WERI-Rb-1 (cell line): ENCODE measurements around the gene LTA4H.

Experiments
- DNase-seq: peaks from one replicate; pipeline ENCODE4 v3.0.0-alpha.2; 2020
- H3K27ac ChIP-seq: fragments of 250-450 bp; sonication (Bioruptor Pico); 2 replicates; pipeline ENCODE4 v1.5.1; 2020; ENCODE audit warnings: mild to moderate bottlenecking, moderate library complexity
- H3K27me3 ChIP-seq: fragments of 250-450 bp; sonication (Bioruptor Pico); 2 replicates; pipeline ENCODE4 v1.5.1; 2021; ENCODE audit warnings: mild to moderate bottlenecking, low read depth, moderate library complexity; ENCODE audit not compliant: insufficient read depth, severe bottlenecking
- H3K36me3 ChIP-seq: fragments of 250-450 bp; sonication (Bioruptor Pico); 2 replicates; pipeline ENCODE4 v1.5.1; 2020; ENCODE audit warnings: mild to moderate bottlenecking, moderate library complexity
- H3K4me3 ChIP-seq: 2 replicates; pipeline ENCODE4 v1.5.1; 2011; ENCODE audit warnings: low read depth, mild to moderate bottlenecking, control low read depth, low read length
- H3K9me3 ChIP-seq: fragments of 250-450 bp; sonication (Bioruptor Pico); 2 replicates; pipeline ENCODE4 v1.5.1; 2021; ENCODE audit warnings: mild to moderate bottlenecking, moderate library complexity; ENCODE audit not compliant: severe bottlenecking
- TF ChIP-seq, protein P1 (sequence below): IDR thresholded peaks from 2 replicates; pipeline ENCODE4 v1.5.1; 2011; ENCODE audit warnings: low read depth, mild to moderate bottlenecking, control low read depth, inconsistent platforms, low read length

Gene LTA4H

DNA sequence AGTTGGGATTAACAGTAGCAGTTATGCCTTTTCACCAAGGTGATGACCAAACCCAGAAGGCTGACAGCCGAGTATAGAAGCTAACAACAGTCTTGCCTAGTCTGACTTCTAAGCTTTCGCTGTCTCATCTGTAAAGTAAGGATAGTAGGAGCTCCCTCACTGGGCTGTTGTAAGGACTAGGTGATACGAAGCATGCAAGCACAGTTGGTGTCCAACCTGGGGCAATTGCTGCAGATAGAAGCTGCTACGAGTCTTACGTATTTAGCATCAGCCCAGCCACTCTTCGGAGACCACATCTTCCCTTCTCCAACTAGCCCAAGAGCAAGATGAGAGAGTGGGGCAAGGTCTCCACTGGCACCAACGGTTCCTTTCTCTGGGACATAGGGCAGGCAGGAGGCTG, 45.3 kb downstream of the LTA4H start:
- Histone ChIP-seq H3K9me3 (no peaks in the 10 kb centered on the region), H3K27ac (no peak overlapping the region), H3K27me3 (no peaks in the 10 kb centered on the region), H3K36me3 (no peaks in the 10 kb centered on the region), H3K4me3 (no peak overlapping the region)
- DNase-seq: no peak
- TF ChIP-seq, protein P1, sequence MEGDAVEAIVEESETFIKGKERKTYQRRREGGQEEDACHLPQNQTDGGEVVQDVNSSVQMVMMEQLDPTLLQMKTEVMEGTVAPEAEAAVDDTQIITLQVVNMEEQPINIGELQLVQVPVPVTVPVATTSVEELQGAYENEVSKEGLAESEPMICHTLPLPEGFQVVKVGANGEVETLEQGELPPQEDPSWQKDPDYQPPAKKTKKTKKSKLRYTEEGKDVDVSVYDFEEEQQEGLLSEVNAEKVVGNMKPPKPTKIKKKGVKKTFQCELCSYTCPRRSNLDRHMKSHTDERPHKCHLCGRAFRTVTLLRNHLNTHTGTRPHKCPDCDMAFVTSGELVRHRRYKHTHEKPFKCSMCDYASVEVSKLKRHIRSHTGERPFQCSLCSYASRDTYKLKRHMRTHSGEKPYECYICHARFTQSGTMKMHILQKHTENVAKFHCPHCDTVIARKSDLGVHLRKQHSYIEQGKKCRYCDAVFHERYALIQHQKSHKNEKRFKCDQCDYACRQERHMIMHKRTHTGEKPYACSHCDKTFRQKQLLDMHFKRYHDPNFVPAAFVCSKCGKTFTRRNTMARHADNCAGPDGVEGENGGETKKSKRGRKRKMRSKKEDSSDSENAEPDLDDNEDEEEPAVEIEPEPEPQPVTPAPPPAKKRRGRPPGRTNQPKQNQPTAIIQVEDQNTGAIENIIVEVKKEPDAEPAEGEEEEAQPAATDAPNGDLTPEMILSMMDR: no peak

DNA sequence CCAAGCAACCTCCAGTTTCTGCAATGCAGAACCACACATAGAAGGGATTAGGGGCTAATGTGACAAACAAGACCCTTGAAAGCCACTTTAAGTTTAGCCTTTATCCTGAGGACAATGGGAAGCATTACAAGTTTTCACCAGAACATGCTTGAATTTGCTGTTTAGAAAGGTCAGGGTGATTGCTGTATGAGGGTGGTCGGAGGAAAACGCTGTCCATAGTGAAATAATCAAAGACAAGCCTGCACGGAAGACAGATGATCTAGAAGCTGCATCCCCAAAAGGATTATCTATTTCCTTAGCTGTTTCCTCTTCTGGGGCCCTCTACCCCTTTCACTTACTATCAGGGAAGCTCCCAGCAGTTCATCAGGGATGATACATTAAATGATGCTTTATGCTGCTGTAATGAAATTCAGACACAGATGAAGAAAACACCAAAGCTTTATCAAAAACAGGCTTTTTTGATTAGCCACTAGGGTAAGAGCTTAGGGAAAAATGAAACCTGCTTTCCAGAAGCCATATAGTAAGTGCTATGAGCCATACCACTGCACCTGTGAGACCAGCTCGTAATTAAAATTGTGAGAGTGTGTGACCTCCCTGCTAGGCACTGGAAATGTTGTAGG, 45.8 kb downstream of the LTA4H start:
- Histone ChIP-seq H3K4me3 (no peak overlapping the region), H3K36me3 (no peaks in the 10 kb centered on the region), H3K9me3 (no peaks in the 10 kb centered on the region), H3K27ac (no peak overlapping the region), H3K27me3 (no peaks in the 10 kb centered on the region)
- TF ChIP-seq, protein P1: no peak
- DNase-seq: no peak

DNA sequence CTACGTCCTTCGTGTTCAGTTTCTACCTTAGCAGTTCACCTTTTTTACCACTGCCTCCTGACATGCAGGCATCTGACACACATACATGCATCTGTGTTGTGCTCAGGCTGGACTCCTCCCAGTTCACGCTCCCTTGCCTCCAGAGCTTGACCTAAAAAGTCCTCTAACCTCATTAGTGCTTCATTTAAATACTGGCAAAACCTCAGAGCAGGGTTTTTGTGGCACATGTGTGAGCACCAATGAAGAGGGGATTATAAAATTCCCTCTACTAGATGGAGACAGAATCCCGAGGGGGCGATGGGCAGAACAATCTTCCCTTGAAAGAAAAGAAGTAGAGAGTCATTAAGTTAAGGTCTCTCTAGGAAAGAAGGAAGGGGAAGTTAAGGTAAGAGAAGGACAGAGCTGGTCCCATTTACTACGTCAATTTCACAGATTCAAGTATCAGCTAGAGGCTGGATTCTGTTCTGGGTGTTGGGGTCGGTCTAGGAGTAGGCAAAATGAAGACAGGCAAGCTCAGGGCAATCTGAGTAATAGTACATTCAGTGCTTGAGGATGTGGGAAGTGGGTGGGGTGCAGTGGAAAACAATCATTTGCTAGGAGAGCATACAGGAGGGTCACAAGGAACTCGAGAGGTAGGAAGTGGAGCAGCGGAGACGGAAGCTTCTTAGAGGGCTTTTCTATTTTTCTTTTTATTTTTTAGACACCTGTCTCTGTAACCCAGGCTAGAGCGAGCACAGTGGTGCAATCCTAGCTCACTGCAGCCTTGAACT, 46.7 kb downstream of the LTA4H start:
- Histone ChIP-seq H3K27me3 (no peaks in the 10 kb centered on the region), H3K9me3 (no peaks in the 10 kb centered on the region)

DNA sequence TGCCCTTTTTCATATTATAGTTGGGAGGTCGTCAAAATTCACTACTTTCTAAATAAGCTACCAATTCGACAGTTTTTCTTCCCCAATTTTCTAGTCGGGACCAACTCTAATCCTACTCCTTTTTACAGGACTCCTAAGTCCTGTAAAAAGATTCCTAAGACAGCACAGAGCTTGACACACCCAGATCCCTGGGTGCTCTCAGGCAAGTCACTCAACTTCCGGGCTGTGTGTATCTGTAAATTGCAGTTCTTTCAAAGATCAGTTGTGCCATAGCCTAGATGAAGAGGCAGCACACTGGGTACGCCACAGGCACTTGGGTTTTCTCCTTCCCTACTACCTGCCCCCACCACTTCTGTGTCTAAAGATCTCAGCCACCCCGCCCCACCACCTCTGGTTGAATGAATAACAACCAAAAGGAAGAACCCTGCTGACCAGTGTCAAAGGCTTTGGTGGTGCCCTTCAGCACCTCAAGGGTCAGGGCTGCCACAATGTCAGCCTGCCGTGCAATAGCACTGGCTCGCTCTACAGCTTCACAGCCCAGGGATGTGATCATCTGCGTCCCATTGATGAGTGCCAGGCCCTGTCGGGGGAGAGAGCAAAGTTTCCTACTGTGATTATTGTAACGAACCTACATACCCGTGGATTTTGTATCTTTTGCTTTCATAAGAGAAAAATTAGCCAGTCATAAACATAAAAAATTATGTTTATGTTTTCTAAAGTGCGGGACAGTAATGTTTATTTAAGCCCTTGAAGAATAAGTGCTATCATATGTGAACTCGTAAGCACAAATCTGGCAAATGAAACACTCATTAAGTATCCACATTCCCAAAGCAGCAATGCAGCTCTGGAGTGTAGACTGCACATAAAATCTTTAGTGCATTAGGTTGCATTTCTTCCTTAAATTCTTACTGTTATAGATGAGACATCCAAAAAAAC, 48.5 kb downstream of the LTA4H start:
- Histone ChIP-seq H3K4me3 (no peak overlapping the region), H3K36me3 (no peaks in the 10 kb centered on the region), H3K9me3 (no peaks in the 10 kb centered on the region), H3K27ac (no peak overlapping the region), H3K27me3 (no peaks in the 10 kb centered on the region)
- DNase-seq: no peak
- TF ChIP-seq, protein P1: no peak

More for the DNA sequence above, 46.7 kb downstream of the LTA4H start:
- no peak for DNase-seq
- Histone ChIP-seq H3K27ac (no peak overlapping the region), H3K4me3 (no peak overlapping the region), H3K36me3 (no peaks in the 10 kb centered on the region)
- TF ChIP-seq, protein P1: no peak

DNA sequence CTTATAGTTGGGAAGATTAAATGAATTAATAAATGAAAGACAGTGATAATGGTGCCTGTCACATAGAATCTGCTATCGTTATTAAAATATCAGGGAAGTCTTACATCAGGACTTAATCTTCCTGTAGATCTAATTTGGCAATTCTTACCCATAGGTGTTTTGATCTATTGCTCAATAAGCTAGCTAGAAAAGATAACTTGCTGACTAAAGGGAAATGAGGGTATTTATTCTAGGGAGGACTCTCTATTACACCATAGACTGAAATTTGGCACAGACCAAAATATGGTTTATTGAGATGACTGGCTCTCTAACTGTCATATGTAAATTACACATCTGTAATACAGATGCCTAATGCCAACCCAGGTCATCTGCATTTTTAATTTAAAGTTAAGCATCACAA, 50.7 kb downstream of the LTA4H start:
- no peaks in the 10 kb centered on the region for H3K9me3 ChIP-seq
- TF ChIP-seq, protein P1: no peak
- H3K27ac ChIP-seq: no peak overlapping the region
- no peak for DNase-seq
- H3K27me3 ChIP-seq: no peaks in the 10 kb centered on the region
- no peak overlapping the region for H3K4me3 ChIP-seq
- no peaks in the 10 kb centered on the region for H3K36me3 ChIP-seq
